IPS-15b (cell line): ENCODE results near the gene ELMO3.
A peak's percentile ranks its signal among the peaks of the same experiment; 100 is the strongest.

Experiments used
- H3K27me3 ChIP-seq: one replicate; pipeline ENCODE4 v1.6.1; 2013; ENCODE audit warnings: low read length; ENCODE audit not compliant: control insufficient read depth, insufficient read depth
- H3K36me3 ChIP-seq: one replicate; pipeline ENCODE4 v1.6.1; 2013; ENCODE audit warnings: low read length; ENCODE audit not compliant: control insufficient read depth, insufficient read depth
- H3K4me1 ChIP-seq: one replicate; pipeline ENCODE4 v1.6.1; 2013; ENCODE audit warnings: mild to moderate bottlenecking, low read length; ENCODE audit not compliant: control insufficient read depth, insufficient read depth
- H3K4me3 ChIP-seq: one replicate; pipeline ENCODE4 v1.5.1; 2013; ENCODE audit warnings: low read depth, low read length
- H3K9ac ChIP-seq: one replicate; pipeline ENCODE4 v1.6.1; 2013; ENCODE audit warnings: low read depth, mild to moderate bottlenecking, low read length
- H3K9me3 ChIP-seq: one replicate; pipeline ENCODE4 v1.6.1; 2013; ENCODE audit warnings: mild to moderate bottlenecking, low read length; ENCODE audit not compliant: control insufficient read depth, insufficient read depth

Gene ELMO3

DNA sequence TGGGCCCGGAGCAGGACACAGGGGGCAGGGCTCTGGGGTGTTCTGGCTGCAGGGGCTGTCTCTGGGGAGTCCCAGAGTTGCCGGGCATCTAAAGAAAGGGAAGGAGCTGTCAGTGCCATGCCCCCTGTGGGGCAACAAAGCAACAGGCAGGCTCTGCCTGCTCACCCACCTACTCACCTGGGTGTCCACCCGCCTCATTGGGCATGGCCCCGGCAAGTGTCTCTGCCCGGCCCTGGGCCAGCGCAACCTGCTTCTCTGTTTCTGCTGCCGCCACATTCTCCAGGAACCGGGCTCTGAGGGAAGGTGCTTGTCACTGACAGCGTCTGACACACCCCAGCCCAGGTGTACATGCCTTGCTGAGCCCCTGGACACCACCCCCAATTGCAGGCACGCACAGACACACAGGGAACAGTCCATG lies 35.3 kb downstream of the ELMO3 start:
- Histone ChIP-seq H3K4me1 (peaks cover 2% of the 10 kb centered on the region), H3K9me3 (no peaks in the 10 kb centered on the region), H3K36me3 (peaks cover 40% of the 10 kb centered on the region), H3K9ac (no peak overlapping the region), H3K27me3 (no peaks in the 10 kb centered on the region), H3K4me3 (no peak overlapping the region)

- H3K9me3 ChIP-seq: no peaks in the 10 kb centered on the region
- peaks cover 28% of the 10 kb centered on the region for H3K36me3 ChIP-seq
- H3K27me3 ChIP-seq: no peaks in the 10 kb centered on the region
- peak overlapping the region; percentile 16 for H3K4me3 ChIP-seq
- no peak overlapping the region for H3K9ac ChIP-seq
- H3K4me1 ChIP-seq: peaks cover 2% of the 10 kb centered on the region
These were observed 37.1 kb downstream of the ELMO3 start for GRCh38 chr16:67235816-67236562.

- H3K9me3 ChIP-seq: no peaks in the 10 kb centered on the region
- H3K4me3 ChIP-seq: peak overlapping the region; percentile 45
- no peak overlapping the region for H3K9ac ChIP-seq
- H3K4me1 ChIP-seq: peaks cover 9% of the 10 kb centered on the region
- H3K36me3 ChIP-seq: peaks cover 21% of the 10 kb centered on the region
- H3K27me3 ChIP-seq: no peaks in the 10 kb centered on the region
These were observed 37.8 kb downstream of the ELMO3 start for GRCh38 chr16:67236563-67237395.

GRCh38 chr16:67237396-67238277 lies 38.7 kb downstream of the ELMO3 start:
- Histone ChIP-seq H3K4me3 (peak overlapping the region; percentile 45), H3K4me1 (peaks cover 9% of the 10 kb centered on the region), H3K9me3 (no peaks in the 10 kb centered on the region), H3K36me3 (peaks cover 19% of the 10 kb centered on the region), H3K9ac (no peak overlapping the region), H3K27me3 (no peaks in the 10 kb centered on the region)

DNA sequence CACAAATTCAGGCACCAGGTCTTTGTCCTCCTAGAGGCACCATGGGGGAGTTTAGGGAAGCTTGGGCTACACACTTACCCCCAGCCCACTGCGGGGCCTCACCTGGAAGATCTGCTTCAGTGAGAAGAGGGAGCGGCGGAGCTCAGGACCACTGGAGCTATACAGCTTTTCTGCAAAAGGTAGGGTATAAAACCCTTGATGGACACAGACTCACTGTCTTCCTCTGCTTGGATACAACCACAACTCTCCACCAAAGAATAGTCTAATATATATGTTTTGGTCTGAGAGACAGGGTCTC lies 39.3 kb downstream of the ELMO3 start:
- no peak overlapping the region for H3K4me3 ChIP-seq
- H3K9me3 ChIP-seq: no peaks in the 10 kb centered on the region
- peaks cover 9% of the 10 kb centered on the region for H3K4me1 ChIP-seq
- no peak overlapping the region for H3K9ac ChIP-seq
- no peaks in the 10 kb centered on the region for H3K27me3 ChIP-seq
- peaks cover 19% of the 10 kb centered on the region for H3K36me3 ChIP-seq

DNA sequence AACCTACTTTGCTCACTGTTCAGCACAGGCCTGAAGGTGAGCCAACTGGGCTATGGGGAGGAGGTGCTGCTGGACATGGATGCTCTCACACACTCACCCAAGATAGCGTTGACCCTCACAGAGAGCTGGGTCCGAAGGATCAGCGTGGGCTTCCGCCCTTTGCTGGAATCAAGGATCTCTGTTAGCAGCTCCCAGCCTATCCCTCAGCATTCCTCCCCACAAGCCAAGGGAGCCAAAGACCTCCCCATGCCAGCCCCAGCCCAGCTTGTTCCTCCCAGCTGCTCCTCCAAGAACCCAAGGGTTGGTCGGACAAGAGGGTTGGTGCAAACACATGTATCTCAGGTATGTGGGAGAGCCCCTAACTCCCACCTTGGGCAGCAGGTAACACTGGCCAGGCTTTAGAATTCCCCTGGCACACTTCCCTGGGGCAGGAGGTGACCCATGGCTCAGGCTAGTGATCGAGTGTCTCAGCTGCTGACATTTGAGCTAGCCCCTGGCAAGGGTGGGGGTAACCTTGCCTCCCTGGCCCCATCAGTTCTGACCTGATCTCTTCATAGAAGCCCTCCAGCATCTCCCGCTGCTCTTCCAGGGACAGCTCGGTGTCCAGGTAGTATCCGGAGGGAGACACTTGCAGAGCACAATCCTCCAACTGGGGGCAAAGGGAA lies 40.0 kb downstream of the ELMO3 start:
- Histone ChIP-seq H3K4me3 (no peak overlapping the region), H3K36me3 (peaks cover 16% of the 10 kb centered on the region), H3K27me3 (no peaks in the 10 kb centered on the region), H3K9ac (no peak overlapping the region), H3K4me1 (peaks cover 9% of the 10 kb centered on the region), H3K9me3 (no peaks in the 10 kb centered on the region)

DNA sequence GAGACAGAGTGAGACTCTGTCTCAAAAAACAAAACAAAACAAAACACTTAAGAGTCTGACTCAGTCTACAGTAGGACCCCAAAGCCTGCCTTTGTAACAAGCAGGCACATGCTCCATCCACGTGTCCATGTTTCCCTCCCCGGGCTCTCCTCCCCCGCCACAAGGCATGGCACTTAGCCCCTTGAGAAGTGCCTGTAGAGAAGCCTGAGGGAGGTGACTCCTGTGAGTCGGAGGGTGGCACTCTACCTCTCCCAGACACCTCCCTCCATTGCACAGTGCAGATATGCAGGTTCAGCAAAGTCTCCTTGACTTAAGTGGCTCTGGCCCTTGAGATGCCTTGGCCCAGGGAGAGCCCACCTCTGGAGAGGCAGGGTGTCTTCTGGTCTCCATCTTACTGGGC lies 41.6 kb downstream of the ELMO3 start:
- H3K9me3 ChIP-seq: no peaks in the 10 kb centered on the region
- H3K4me1 ChIP-seq: peaks cover 17% of the 10 kb centered on the region
- no peaks in the 10 kb centered on the region for H3K27me3 ChIP-seq
- peaks cover 16% of the 10 kb centered on the region for H3K36me3 ChIP-seq
- no peak overlapping the region for H3K4me3 ChIP-seq
- H3K9ac ChIP-seq: no peak overlapping the region

DNA sequence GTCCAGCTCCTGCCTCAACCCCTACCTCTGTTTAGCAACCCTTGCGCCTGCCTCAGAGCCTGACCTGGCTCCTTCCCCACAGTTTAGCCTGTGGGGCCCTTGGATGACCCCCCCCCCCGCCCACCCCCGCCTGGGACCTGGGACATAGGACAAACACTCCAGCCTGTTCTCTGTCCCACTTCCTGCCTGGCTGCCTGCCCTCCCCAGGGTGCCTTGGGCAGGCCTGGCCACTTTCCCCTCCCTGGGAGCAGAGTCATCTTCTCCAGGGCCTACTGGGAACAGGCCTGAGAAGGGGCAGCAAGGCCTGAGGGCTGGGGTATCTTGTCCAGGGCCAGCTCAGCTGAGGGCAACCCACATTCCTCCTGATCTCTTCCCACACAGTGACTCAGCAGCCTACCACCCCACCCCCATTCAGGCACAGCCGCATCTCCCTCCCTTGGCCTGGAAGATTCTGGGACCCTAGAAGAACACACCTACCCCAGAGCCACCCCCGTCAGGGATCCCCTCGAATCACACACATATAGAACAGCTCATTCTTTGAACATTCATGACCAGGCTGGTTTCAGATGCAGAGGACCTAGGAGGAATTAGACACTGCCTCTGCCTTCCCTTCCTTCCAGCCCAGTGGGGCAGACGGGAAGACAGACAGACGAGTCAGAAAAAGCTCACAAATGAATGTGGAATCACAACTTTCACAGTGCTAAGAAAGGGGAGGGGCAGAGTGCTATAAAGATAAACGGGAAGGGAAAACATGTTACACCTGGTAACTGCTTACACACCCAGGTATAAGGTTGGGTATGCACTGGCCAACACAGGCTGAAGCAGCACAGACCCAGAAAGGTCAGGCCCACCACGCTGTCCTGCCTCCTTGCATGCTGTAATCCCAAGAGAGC lies 42.3 kb downstream of the ELMO3 start:
- peaks cover 17% of the 10 kb centered on the region for H3K4me1 ChIP-seq
- H3K9ac ChIP-seq: peak overlapping the region; percentile 47
- H3K9me3 ChIP-seq: no peaks in the 10 kb centered on the region
- H3K36me3 ChIP-seq: peaks cover 12% of the 10 kb centered on the region
- no peaks in the 10 kb centered on the region for H3K27me3 ChIP-seq
- no peak overlapping the region for H3K4me3 ChIP-seq

DNA sequence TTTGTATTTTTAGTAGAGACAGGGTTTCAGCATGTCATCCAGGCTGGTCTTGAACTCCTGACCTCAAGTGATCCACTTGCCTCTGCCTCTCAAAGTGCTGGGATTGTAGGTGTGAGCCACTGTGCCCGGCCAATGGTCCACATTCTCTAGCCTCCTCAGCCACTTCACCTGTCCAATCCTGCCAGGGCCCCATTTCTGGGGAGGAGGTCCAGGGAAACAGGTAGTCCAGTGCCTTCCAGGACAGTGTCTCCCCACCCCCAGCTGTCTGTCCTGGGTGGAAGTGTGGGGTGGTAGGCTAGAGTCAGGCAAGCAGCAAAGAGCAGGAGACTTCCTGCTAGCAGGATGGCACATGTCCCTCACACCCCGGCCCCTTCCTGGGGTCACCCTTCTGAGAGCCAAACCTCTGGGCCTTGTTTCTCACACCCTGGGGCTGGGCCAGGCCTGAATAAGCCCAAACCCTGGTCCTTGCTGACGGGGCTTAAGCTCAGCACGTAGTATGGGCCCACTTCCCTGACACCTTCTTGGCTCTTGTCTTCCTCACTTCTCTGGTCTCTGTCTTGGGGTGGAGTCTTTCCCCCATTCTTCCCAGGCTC lies 43.3 kb downstream of the ELMO3 start:
- Histone ChIP-seq H3K9ac (no peak overlapping the region), H3K27me3 (no peaks in the 10 kb centered on the region), H3K36me3 (peaks cover 11% of the 10 kb centered on the region), H3K9me3 (no peaks in the 10 kb centered on the region), H3K4me1 (peaks cover 17% of the 10 kb centered on the region), H3K4me3 (no peak overlapping the region)

DNA sequence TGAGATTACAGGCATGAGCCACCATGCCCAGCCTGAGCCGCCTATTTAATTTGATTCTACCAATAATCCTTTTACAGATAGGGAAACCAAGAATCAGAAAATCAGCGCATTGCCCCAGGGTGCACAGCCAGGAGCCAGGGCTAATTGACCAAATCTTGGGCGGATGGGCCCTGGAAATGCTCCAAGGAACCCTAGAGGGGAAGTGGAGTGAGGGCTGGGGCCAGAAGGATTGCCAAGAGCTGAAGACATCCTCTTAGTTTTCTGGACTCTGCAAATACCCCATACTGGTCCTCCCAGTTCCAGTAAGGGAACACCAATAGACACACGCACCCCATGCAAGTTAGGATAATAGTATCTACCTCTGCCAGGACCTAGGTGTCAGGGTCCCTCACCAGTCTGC lies 44.5 kb downstream of the ELMO3 start:
- Histone ChIP-seq H3K4me1 (peaks cover 20% of the 10 kb centered on the region), H3K9ac (no peak overlapping the region)

More for the DNA sequence above, 44.5 kb downstream of the ELMO3 start:
- Histone ChIP-seq H3K36me3 (peaks cover 5% of the 10 kb centered on the region), H3K27me3 (peaks cover 4% of the 10 kb centered on the region), H3K9me3 (no peaks in the 10 kb centered on the region), H3K4me3 (no peak overlapping the region)
